HEK293T (cell line): Measurements from ENCODE around the gene SERPINB12.

Experiments used
- CTCF ChIA-PET: fragments of 350-600 bp; formaldehyde crosslinking; extraction: SDS; loops from one replicate; lab custom pipeline; 2021; ENCODE audit warnings: antibody characterized with exemption, inconsistent platforms; lab: Yijun Ruan, JAX
- POLR2A ChIA-PET: fragments of 350-600 bp; formaldehyde crosslinking; extraction: SDS; loops from one replicate; lab custom pipeline; 2020; ENCODE audit warnings: antibody characterized with exemption, inconsistent platforms; lab: Yijun Ruan, JAX
- DNase-seq: peaks from one replicate; pipeline ENCODE4 v3.0.0; 2012; ENCODE audit warnings: mixed read lengths; ENCODE audit errors: extremely low spot score
- ARNT ChIP-seq: fragments of 450-650 bp; IDR thresholded peaks from 2 replicates; pipeline ENCODE4 v1.6.1; 2017; ENCODE audit warnings: mild to moderate bottlenecking
- BHLHE40 ChIP-seq: fragments of 450-650 bp; IDR thresholded peaks from 2 replicates; pipeline ENCODE4 v1.6.1; 2016; ENCODE audit warnings: mild to moderate bottlenecking, moderate library complexity, borderline replicate concordance
- CTBP1 ChIP-seq: fragments of 450-650 bp; IDR thresholded peaks from 2 replicates; pipeline ENCODE4 v1.6.1; 2016; ENCODE audit warnings: borderline replicate concordance
- ELF4 ChIP-seq: fragments of 450-650 bp; IDR thresholded peaks from 2 replicates; pipeline ENCODE4 v1.6.1; 2017; ENCODE audit warnings: antibody characterized with exemption
- FOXA1 ChIP-seq: fragments of 450-650 bp; IDR thresholded peaks from 2 replicates; pipeline ENCODE4 v1.6.1; 2016; ENCODE audit warnings: mild to moderate bottlenecking
- FOXK2 ChIP-seq: fragments of 450-650 bp; IDR thresholded peaks from 2 replicates; pipeline ENCODE4 v1.6.1; 2016; ENCODE audit warnings: mild to moderate bottlenecking
- FOXM1 ChIP-seq: fragments of 450-650 bp; IDR thresholded peaks from 2 replicates; pipeline ENCODE4 v1.6.1; 2017; ENCODE audit warnings: mild to moderate bottlenecking, borderline replicate concordance
- HDGF ChIP-seq: fragments of 450-650 bp; IDR thresholded peaks from 2 replicates; pipeline ENCODE4 v1.6.1; 2017; ENCODE audit warnings: antibody characterized with exemption, borderline replicate concordance
- L3MBTL2 ChIP-seq: fragments of 450-650 bp; conservative IDR thresholded peaks from 2 replicates; pipeline ENCODE4 v1.6.1; 2016; ENCODE audit warnings: mild to moderate bottlenecking
- LEF1 ChIP-seq: fragments of 450-650 bp; IDR thresholded peaks from 2 replicates; pipeline ENCODE4 v1.6.1; 2017; ENCODE audit warnings: mild to moderate bottlenecking, borderline replicate concordance
- NFRKB ChIP-seq: fragments of 450-650 bp; IDR thresholded peaks from 2 replicates; pipeline ENCODE4 v1.6.1; 2016; ENCODE audit warnings: mild to moderate bottlenecking, moderate library complexity
- SP1 ChIP-seq: fragments of 450-650 bp; IDR thresholded peaks from 2 replicates; pipeline ENCODE4 v1.6.1; 2017
- SUZ12 ChIP-seq: fragments of 450-650 bp; IDR thresholded peaks from 2 replicates; pipeline ENCODE4 v1.6.1; 2016; ENCODE audit warnings: mild to moderate bottlenecking
- TARDBP ChIP-seq: fragments of 450-650 bp; IDR thresholded peaks from 2 replicates; pipeline ENCODE4 v1.6.1; 2016
- ZNF384 ChIP-seq: fragments of 450-650 bp; IDR thresholded peaks from 2 replicates; pipeline ENCODE4 v1.6.1; 2016
- TF ChIP-seq, protein P1 (sequence below): fragments of 450-650 bp; IDR thresholded peaks from 2 replicates; pipeline ENCODE4 v1.6.1; 2016

Gene SERPINB12

GRCh38 chr18:63508596-63508995 lies 33.6 kb upstream of the SERPINB12 start:
- DNase-seq: no peak
- CTCF ChIA-PET: interaction anchor here (1.9 kb wide), 1 partner anchor 10 kb away, joined by 5 read pairs; no protein-coding TSS in a partner anchor
- POLR2A ChIA-PET: no interaction called here
- TF ChIP-seq TARDBP (no peak), FOXA1 (no peak), LEF1 (no peak), SUZ12 (no peak), HDGF (no peak), SP1 (no peak), ARNT (no peak)

DNA sequence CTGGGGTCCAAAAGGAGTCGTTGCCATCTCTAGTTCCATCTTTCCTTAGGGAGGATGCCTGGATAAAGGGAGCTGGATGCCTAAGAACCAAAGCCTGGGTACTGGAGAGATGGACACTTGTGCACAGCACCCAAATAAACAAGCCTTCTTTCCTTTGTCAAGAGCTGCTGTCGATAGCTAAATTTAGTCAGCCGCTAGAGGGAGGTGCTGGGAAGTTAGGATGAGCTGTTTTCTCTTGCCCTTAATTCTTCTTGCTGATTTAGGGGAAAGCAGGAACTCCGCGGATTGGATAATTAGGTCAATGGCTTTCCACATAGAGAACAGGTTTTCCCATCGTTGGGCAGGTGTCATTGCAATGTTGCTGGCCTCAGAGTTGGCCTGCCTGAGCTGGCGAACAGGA lies 30.9 kb upstream of the SERPINB12 start:
- ChIA-PET POLR2A (interaction anchor here (1.2 to 1.5 kb wide), 2 partner anchors 144 to 459 kb away, joined by 3 read pairs; partner anchors contain the start of genes KDSR and SERPINB8), CTCF (interaction anchor here (0.6 to 2.0 kb wide), 7 partner anchors 9 to 332 kb away, joined by 3 to 8 read pairs (median 5); no protein-coding TSS in a partner anchor)
- no peak for TF ChIP-seq SUZ12
- no peak for TF ChIP-seq FOXA1
- TF ChIP-seq SP1: no peak
- peak; percentile 28 for DNase-seq

DNA sequence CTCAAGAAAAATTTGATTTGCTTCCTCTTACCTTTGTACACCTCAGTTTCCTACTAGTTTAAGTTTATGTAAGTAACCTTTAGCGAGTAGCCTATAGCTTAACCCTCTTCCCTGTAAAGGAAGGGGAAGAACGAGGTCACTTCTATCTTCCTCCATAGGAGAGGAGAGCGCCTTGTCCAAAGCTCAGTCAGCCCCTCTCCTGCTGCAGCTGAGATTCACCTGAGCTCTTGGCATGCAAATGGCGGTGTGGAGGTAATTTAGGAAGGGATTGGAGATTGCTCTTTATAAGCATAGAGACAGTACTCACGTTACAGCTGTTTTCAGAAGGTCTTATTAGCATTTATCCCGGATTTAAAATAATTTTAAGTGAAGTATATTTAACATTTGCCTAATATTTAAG lies 27.8 kb upstream of the SERPINB12 start:
- no peak for DNase-seq
- no peak for TF ChIP-seq HDGF
- TF ChIP-seq BHLHE40: no peak
- no peak for TF ChIP-seq FOXM1
- no peak for TF ChIP-seq FOXK2
- TF ChIP-seq ELF4: no peak
- no peak for TF ChIP-seq NFRKB
- TF ChIP-seq SUZ12: no peak
- no peak for TF ChIP-seq LEF1
- TF ChIP-seq ARNT: no peak
- TF ChIP-seq L3MBTL2: no peak
- no peak for TF ChIP-seq FOXA1
- no peak for TF ChIP-seq ZNF384
- CTCF ChIA-PET: interaction anchor here (0.5 to 7.8 kb wide), 3 partner anchors 65 to 329 kb away, joined by 4 to 82 read pairs (median 5); no protein-coding TSS in a partner anchor
- POLR2A ChIA-PET: no interaction called here

DNA sequence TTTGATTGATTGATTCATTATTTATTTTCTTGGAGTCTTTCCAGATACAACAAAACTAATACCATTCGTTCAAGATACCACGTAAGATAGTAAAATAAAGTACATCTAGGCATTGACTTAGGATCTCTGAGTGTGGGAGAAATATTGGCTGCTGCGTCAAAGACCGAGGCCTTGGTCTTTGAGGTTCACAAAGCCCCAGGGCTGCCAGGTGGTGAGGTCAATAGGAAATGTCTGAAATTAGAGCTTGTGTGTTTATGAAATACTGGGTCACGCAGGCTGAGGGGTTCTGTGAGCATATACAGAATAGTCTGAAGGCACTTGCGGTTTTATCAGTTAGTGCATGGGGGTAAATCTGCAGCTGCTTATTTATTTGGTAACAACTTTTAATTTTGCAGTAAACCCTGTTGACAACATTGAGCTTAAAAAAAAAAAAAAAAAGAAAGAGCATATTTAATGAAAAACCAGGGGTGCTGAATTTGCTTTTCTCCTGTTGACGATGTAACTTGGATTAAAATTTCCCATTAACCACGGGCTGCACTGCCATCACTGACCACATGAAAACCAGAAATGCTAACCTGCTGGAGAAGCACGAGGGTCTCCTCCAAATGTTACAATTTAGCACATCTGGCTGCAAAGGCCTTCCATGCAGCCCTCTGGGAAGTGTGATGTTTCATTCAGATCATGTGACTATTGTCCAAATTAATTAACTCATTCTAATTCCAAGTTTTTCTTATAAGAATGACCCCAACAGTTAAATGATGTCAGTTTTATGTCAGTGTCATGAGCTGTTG lies 27.1 kb upstream of the SERPINB12 start:
- ChIA-PET CTCF (interaction anchor here (0.6 to 7.8 kb wide), 3 partner anchors 15 to 426 kb away, joined by 3 to 82 read pairs (median 5); no protein-coding TSS in a partner anchor), POLR2A (no interaction called here)
- DNase-seq: peak; percentile 9
- no peak for TF ChIP-seq FOXA1
- TF ChIP-seq SP1: no peak
- TF ChIP-seq BHLHE40: no peak
- no peak for TF ChIP-seq NFRKB
- TF ChIP-seq CTBP1: no peak
- TF ChIP-seq ZNF384: no peak
- no peak for TF ChIP-seq TARDBP
- TF ChIP-seq SUZ12: no peak
- TF ChIP-seq FOXM1: no peak
- TF ChIP-seq LEF1: no peak
- no peak for TF ChIP-seq L3MBTL2
- no peak for TF ChIP-seq HDGF
- TF ChIP-seq ARNT: no peak
- no peak for TF ChIP-seq FOXK2
- TF ChIP-seq, protein P1, sequence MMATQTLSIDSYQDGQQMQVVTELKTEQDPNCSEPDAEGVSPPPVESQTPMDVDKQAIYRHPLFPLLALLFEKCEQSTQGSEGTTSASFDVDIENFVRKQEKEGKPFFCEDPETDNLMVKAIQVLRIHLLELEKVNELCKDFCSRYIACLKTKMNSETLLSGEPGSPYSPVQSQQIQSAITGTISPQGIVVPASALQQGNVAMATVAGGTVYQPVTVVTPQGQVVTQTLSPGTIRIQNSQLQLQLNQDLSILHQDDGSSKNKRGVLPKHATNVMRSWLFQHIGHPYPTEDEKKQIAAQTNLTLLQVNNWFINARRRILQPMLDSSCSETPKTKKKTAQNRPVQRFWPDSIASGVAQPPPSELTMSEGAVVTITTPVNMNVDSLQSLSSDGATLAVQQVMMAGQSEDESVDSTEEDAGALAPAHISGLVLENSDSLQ: no peak

GRCh38 chr18:63515801-63516200 lies 26.4 kb upstream of the SERPINB12 start:
- TF ChIP-seq HDGF (no peak), ELF4 (no peak), ZNF384 (no peak), LEF1 (no peak), FOXK2 (no peak)
- no peak for DNase-seq
- ChIA-PET CTCF (interaction anchor here (1.1 to 7.8 kb wide), 2 partner anchors 16 to 63 kb away, joined by 5 to 82 read pairs; no protein-coding TSS in a partner anchor), POLR2A (no interaction called here)

DNA sequence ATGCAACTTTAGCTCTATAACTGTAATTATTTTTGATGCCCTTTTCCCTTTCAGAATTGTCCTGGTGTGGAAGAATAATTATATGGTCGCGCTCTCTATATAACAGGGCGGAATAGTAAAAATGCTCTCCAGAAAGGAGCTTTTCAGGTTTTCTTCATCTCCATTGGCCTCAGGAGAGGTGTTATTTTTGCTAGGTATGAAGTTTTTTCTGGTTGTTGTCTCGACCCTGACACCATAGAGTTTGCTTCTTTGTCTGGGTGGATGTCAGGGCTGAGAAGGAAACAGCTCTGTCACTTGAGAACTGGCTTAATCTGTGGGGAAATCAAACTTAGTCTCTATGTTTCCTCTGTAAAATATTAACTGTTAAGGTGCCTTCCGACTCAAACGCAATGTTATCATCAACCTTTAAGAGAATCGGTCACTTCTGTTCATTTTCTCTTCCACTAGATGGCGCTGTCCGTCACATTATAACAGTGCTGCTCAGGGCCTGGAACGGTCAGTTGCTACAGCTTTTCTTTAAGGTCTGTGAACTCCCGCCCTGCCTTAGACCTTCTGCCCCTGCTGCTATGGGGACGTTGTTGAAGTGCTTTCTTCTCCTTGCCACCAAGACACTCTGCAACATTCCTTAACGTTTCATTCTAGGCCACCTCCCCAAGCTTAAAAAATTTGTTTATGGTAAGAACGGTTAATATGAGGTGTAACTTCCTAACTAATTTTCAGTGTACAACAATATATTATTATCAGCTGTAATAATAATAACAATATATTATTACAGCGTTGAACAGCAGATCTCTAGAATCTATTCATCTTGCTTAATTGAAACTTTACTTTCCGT lies 23.8 kb upstream of the SERPINB12 start:
- peak; percentile 40 for DNase-seq
- POLR2A ChIA-PET: interaction anchor here (1.0 kb wide), 1 partner anchor 59 kb away, joined by 3 read pairs; no protein-coding TSS in a partner anchor
- CTCF ChIA-PET: interaction anchor here (0.5 to 7.8 kb wide), 11 partner anchors 9 to 776 kb away, joined by 3 to 82 read pairs (median 4); no protein-coding TSS in a partner anchor
- TF ChIP-seq CTBP1: no peak
- no peak for TF ChIP-seq ARNT
- TF ChIP-seq FOXK2: no peak
- TF ChIP-seq FOXM1: no peak
- TF ChIP-seq HDGF: no peak
- TF ChIP-seq BHLHE40: no peak
- TF ChIP-seq L3MBTL2: no peak
- no peak for TF ChIP-seq SP1
- no peak for TF ChIP-seq SUZ12
- TF ChIP-seq FOXA1: no peak
- TF ChIP-seq ELF4: no peak
